ENCODE measurements around the gene PCDH1. TPM values are rescaled to one million over a fixed set of nuclear protein-coding genes. Genes with fewer than 3 reads are reported as not detected.

PCDH1 gene
- total RNA-seq, 1 donor from 2014 or later: 5.4 TPM

- H3K4me1 Mint-ChIP-seq: peaks cover 30% of the 10 kb centered on the region
- no peak overlapping the region for H3K4me3 Mint-ChIP-seq
- no peak overlapping the region for H3K27ac Mint-ChIP-seq
- DNase-seq (ENCODE audit: low spot score in 2 of 2, unreplicated experiment in 2 of 2): no peak
- H3K27me3 Mint-ChIP-seq (ENCODE audit: low read depth): peaks cover 12% of the 10 kb centered on the region
- H3K9me3 Mint-ChIP-seq: no peaks in the 10 kb centered on the region
- no peak for TF ChIP-seq CTCF (IDR thresholded peaks at IDR 0.05; ENCODE audit: unreplicated experiment)
- no peaks in the 10 kb centered on the region for H3K36me3 Mint-ChIP-seq
Observed at GRCh38 chr5:141862936-141863543, 15.2 kb downstream of the PCDH1 start.

GRCh38 chr5:141861194-141861593 is 17.0 kb downstream of the PCDH1 start:
- peaks cover 18% of the 10 kb centered on the region for H3K4me1 Mint-ChIP-seq
- no peak overlapping the region for H3K27ac Mint-ChIP-seq
- no peaks in the 10 kb centered on the region for H3K9me3 Mint-ChIP-seq
- TF ChIP-seq CTCF (IDR thresholded peaks at IDR 0.05; ENCODE audit: unreplicated experiment): no peak
- H3K4me3 Mint-ChIP-seq: no peak overlapping the region
- H3K36me3 Mint-ChIP-seq: no peaks in the 10 kb centered on the region
- no peak for DNase-seq (ENCODE audit: low spot score in 2 of 2, unreplicated experiment in 2 of 2)
- peaks cover 12% of the 10 kb centered on the region for H3K27me3 Mint-ChIP-seq (ENCODE audit: low read depth)

- no peak for TF ChIP-seq CTCF (IDR thresholded peaks at IDR 0.05; ENCODE audit: unreplicated experiment)
- Mint-ChIP-seq H3K27ac (no peak overlapping the region), H3K4me1 (peaks cover 8% of the 10 kb centered on the region), H3K36me3 (no peaks in the 10 kb centered on the region), H3K27me3 (ENCODE audit: low read depth) (peaks cover 12% of the 10 kb centered on the region), H3K4me3 (no peak overlapping the region), H3K9me3 (no peaks in the 10 kb centered on the region)
- DNase-seq (ENCODE audit: low spot score in 2 of 2, unreplicated experiment in 2 of 2): no peak
Observed at GRCh38 chr5:141858079-141858765, 20.0 kb downstream of the PCDH1 start.

GRCh38 chr5:141857226-141857625 is 21.0 kb downstream of the PCDH1 start:
- TF ChIP-seq CTCF (IDR thresholded peaks at IDR 0.05; ENCODE audit: unreplicated experiment): no peak
- no peak overlapping the region for H3K27ac Mint-ChIP-seq
- peaks cover 12% of the 10 kb centered on the region for H3K27me3 Mint-ChIP-seq (ENCODE audit: low read depth)
- peaks cover 8% of the 10 kb centered on the region for H3K4me1 Mint-ChIP-seq
- H3K9me3 Mint-ChIP-seq: no peaks in the 10 kb centered on the region
- H3K36me3 Mint-ChIP-seq: no peaks in the 10 kb centered on the region
- no peak overlapping the region for H3K4me3 Mint-ChIP-seq
- no peak for DNase-seq (ENCODE audit: low spot score in 2 of 2, unreplicated experiment in 2 of 2)

GRCh38 chr5:141856037-141856790 is 22.0 kb downstream of the PCDH1 start:
- Mint-ChIP-seq H3K4me1 (peaks cover 8% of the 10 kb centered on the region), H3K27ac (no peak overlapping the region)

More at GRCh38 chr5:141856037-141856790, 22.0 kb downstream of the PCDH1 start:
- no peak for DNase-seq (ENCODE audit: low spot score in 2 of 2, unreplicated experiment in 2 of 2)
- Mint-ChIP-seq H3K4me3 (no peak overlapping the region), H3K36me3 (no peaks in the 10 kb centered on the region), H3K9me3 (no peaks in the 10 kb centered on the region), H3K27me3 (ENCODE audit: low read depth) (peaks cover 10% of the 10 kb centered on the region)
- no peak for TF ChIP-seq CTCF (IDR thresholded peaks at IDR 0.05; ENCODE audit: unreplicated experiment)

Data from mesothelial cell of epicardium (in vitro differentiated cells).